Fibroblast of villous mesenchyme (primary cell): ENCODE results near the gene TRAPPC4. TPM values are rescaled to one million over a fixed set of nuclear protein-coding genes. Genes with fewer than 3 reads are reported as not detected.

Source experiments
- DNase-seq: peaks from one replicate; pipeline ENCODE4 v3.0.0-alpha.2; 2010; ENCODE audit warnings: low read depth
- H3K4me3 ChIP-seq: 2 replicates; pipeline ENCODE4 v1.5.1; 2011; ENCODE audit warnings: low read depth, mild to moderate bottlenecking, low read length
- CTCF ChIP-seq: IDR thresholded peaks from 2 replicates; pipeline ENCODE4 v1.5.1; 2012; ENCODE audit warnings: low read depth, mild to moderate bottlenecking, low read length; ENCODE audit not compliant: insufficient read depth
- total RNA-seq: library from RNA; depleted of rRNA; stranded (reverse); fragments of >200 nt; gene quantifications from 2 replicates; pipeline ENCODE4 v1.2.3, GENCODE V29; 2012

TRAPPC4 gene
- total RNA-seq, 1 donor = 94.6 TPM

DNA sequence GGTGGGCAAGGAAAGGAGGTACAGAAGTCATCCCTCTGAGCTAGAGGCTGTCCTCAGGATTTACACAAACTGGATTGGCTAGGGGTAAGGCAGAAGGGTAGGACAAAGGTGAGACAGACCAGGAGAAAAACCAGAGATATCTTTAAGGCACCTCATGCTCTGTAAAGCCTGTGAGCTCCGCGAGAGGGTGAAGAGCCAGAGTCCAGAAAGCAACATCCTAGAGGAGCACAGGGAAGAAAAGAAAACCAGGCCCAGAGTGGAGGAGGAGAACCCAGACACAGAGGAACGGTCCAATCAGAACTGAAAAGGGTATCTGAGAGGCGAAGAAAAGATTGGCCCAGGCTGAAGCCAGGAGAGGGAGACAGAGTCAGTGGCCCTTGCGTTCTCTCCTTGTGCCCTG is 7.0 kb downstream of the TRAPPC4 start:
- H3K4me3 ChIP-seq = no peak overlapping the region
- DNase-seq = no peak
- no peak for TF ChIP-seq CTCF

- no peak for TF ChIP-seq CTCF
- H3K4me3 ChIP-seq = no peak overlapping the region
- DNase-seq = no peak
These were observed 7.6 kb downstream of the TRAPPC4 start for GRCh38 chr11:119025978-119026766.

DNA sequence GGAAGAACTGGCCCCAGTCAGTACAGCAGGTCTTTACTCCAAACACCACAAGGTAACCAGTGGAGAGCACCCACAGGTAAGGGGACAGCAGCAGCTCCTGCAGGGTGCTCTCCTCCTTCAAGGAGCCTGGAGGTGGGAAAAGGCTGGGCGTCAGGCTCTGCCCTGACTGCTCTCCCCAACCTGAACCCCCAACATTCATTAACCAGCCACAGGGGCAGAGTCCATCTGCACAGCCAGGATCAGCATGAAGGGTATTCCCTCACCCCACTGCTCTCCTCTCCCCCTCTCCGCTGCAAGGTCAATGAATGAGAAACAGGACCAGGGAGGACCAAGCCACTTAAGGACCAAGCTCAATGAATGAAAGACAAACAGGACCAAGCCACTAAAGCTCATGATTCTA is 8.4 kb downstream of the TRAPPC4 start:
- no peak for DNase-seq
- TF ChIP-seq CTCF = no peak
- H3K4me3 ChIP-seq = no peak overlapping the region

GRCh38 chr11:119027561-119028345 is 9.2 kb downstream of the TRAPPC4 start:
- no peak for TF ChIP-seq CTCF
- H3K4me3 ChIP-seq = no peak overlapping the region
- DNase-seq = no peak

DNA sequence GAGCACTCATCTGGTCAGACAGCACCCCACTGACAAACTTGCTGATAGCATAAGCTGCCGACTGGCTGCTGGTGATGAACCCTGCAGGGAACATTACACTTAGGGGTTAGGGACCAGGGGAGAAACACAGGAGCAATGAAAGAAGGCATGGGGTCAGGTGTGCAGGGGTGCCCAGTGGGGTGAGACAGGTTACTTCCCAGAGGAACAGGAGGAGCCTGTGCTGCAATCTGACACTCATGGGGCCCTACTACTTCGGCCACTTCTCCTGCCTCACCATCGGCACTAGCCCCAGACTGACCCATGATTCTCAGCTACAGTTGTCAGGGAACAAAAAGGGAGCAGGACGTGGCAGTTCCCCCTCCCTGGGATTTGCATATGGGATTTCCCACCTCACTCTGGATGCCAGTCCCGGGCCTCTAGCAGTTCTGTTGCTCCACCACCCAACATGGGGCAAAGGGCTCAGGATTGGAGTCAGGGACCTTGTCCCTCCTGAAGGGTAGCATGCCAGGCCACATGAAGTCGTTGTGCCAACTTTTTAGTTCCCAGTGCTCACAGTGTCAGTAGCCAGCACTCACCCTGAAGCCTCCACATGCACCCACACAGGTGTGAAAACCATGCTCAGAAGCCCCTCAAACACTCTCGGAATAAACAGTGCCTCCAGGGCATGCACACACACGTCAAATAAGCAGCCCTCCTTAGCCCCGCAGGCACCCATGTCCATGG is 9.9 kb downstream of the TRAPPC4 start:
- TF ChIP-seq CTCF = no peak
- DNase-seq = no peak
- H3K4me3 ChIP-seq = no peak overlapping the region

- no peak for DNase-seq
- H3K4me3 ChIP-seq = no peak overlapping the region
- TF ChIP-seq CTCF = no peak
These were observed 10.4 kb downstream of the TRAPPC4 start for GRCh38 chr11:119029069-119029339.
